ENCODE data around the gene MS4A8. TPM values are rescaled to one million over a fixed set of nuclear protein-coding genes. Genes with fewer than 3 reads are reported as not detected.

MS4A8 gene
- total RNA-seq, 1 experiment from 2014 or later, result not detected

GRCh38 chr11:60679879-60680278 is 19.5 kb upstream of the MS4A8 start:
- H3K27me3 ChIP-seq (ENCODE audit: insufficient read depth, low read length), result no peaks in the 10 kb centered on the region
- no peak overlapping the region for H3K4me3 Mint-ChIP-seq
- no peak overlapping the region for H2AFZ ChIP-seq (ENCODE audit: low read length)
- no peak for DNase-seq
- TF ChIP-seq, protein P1, sequence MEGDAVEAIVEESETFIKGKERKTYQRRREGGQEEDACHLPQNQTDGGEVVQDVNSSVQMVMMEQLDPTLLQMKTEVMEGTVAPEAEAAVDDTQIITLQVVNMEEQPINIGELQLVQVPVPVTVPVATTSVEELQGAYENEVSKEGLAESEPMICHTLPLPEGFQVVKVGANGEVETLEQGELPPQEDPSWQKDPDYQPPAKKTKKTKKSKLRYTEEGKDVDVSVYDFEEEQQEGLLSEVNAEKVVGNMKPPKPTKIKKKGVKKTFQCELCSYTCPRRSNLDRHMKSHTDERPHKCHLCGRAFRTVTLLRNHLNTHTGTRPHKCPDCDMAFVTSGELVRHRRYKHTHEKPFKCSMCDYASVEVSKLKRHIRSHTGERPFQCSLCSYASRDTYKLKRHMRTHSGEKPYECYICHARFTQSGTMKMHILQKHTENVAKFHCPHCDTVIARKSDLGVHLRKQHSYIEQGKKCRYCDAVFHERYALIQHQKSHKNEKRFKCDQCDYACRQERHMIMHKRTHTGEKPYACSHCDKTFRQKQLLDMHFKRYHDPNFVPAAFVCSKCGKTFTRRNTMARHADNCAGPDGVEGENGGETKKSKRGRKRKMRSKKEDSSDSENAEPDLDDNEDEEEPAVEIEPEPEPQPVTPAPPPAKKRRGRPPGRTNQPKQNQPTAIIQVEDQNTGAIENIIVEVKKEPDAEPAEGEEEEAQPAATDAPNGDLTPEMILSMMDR (conservative IDR thresholded peaks at IDR 0.05), result no peak
- H3K79me1 ChIP-seq (ENCODE audit: insufficient read depth, low read depth, low read length, poor library complexity, severe bottlenecking), result no peaks in the 10 kb centered on the region
- H3K23ac ChIP-seq (ENCODE audit: insufficient read length, low read depth, low read length), result no peak overlapping the region
- peaks cover 14% of the 10 kb centered on the region for H3K9me3 ChIP-seq (ENCODE audit: control insufficient read depth, low read depth, low read length)
- H3K56ac ChIP-seq (ENCODE audit: insufficient read length, low read depth, low read length), result no peak overlapping the region
- peaks cover 49 to 53% of the 10 kb centered on the region in 2 experiments for H3K9me3 Mint-ChIP-seq
- H2BK20ac ChIP-seq (ENCODE audit: low read depth, low read length, poor library complexity, severe bottlenecking), result no peak overlapping the region
- H3T11ph ChIP-seq (ENCODE audit: low read length), result no peak overlapping the region
- H3K36me3 Mint-ChIP-seq (ENCODE audit: insufficient read depth in 1 of 3, low read depth in 3 of 3), result peaks cover 11 to 25% (median 24%) of the 10 kb centered on the region in 3 experiments
- no peak overlapping the region for H4K91ac ChIP-seq (ENCODE audit: insufficient read length, low read depth, low read length)
- H3K4me1 Mint-ChIP-seq, result no peaks in the 10 kb centered on the region
- no peak overlapping the region for H2BK15ac ChIP-seq (ENCODE audit: low read depth, low read length)
- H3K23me2 ChIP-seq (ENCODE audit: insufficient read length, low read depth, low read length, poor library complexity, severe bottlenecking), result no peaks in the 10 kb centered on the region
- no peak overlapping the region for H2BK12ac ChIP-seq (ENCODE audit: insufficient read length, low read depth, low read length)
- H3K18ac ChIP-seq (ENCODE audit: insufficient read length, low read depth, low read length), result no peak overlapping the region
- no peak overlapping the region for H3K4me2 ChIP-seq (ENCODE audit: insufficient read depth, insufficient read length, low read length)
- H3K27ac Mint-ChIP-seq, result no peak overlapping the region
- H3K9ac ChIP-seq (ENCODE audit: extremely low read depth, insufficient read length, low read length), result no peak overlapping the region
- no peaks in the 10 kb centered on the region; the same call in 1 of the 2 replicates for H3K27me3 Mint-ChIP-seq (ENCODE audit: low read depth)
- no peak overlapping the region for H3K4ac ChIP-seq (ENCODE audit: low read depth, low read length)
- no peak overlapping the region for H2AK5ac ChIP-seq (ENCODE audit: insufficient read length, low read length)
- H3K27ac ChIP-seq (ENCODE audit: insufficient read length, low read depth, low read length), result no peak overlapping the region
- no peak overlapping the region for H2BK120ac ChIP-seq (ENCODE audit: low read depth, low read length, poor library complexity, severe bottlenecking)
- H3K79me2 ChIP-seq (ENCODE audit: insufficient read depth, low read length), result no peaks in the 10 kb centered on the region
- no peak overlapping the region for H4K8ac ChIP-seq (replicated peaks; ENCODE audit: insufficient read length, low read depth, low read length)
- no peak overlapping the region for H3K14ac ChIP-seq (ENCODE audit: insufficient read depth, low read length)
- H2BK5ac ChIP-seq (ENCODE audit: insufficient read length, low read length), result no peak overlapping the region
- H4K5ac ChIP-seq (ENCODE audit: insufficient read length, low read depth, low read length), result no peak overlapping the region
- no peaks in the 10 kb centered on the region for H3K4me1 ChIP-seq (ENCODE audit: insufficient read depth, low read length)
- no peaks in the 10 kb centered on the region for H4K20me1 ChIP-seq (ENCODE audit: control insufficient read depth, insufficient read depth, insufficient read length)
